Endometrial microvascular endothelial cells (primary cell): ENCODE results near the gene NUTM1. TPM values are rescaled to one million over a fixed set of nuclear protein-coding genes. Genes with fewer than 3 reads are reported as not detected.

ENCODE experiments used
- in situ Hi-C: cut with HindIII; loops from 2 replicates; pipeline ENCODE4 v1.10.0; 2017; ENCODE audit warnings: low sequenced_read_pairs, low pct_unique_long_range_greater_than_20kb; ENCODE audit errors: inconsistent ontology term
- total RNA-seq: library from RNA; depleted of rRNA; stranded (reverse); fragments of >200 nt; gene quantifications from one replicate; pipeline ENCODE4 v1.2.3, GENCODE V29; 2015; ENCODE audit errors: inconsistent ontology term

Gene NUTM1
- not detected for total RNA-seq

- in situ Hi-C loops: no loop called here
Measured at GRCh38 chr15:34342737-34343575, at the start of gene NUTM1, which contains the start of gene NOP10. Gene NUTM1 (plus strand): TSS chr15:34343315. CDS start chr15:34343697, 382 bp downstream. Gene NOP10 (minus strand): TSS chr15:34343136. CDS start chr15:34343073, 63 bp downstream.

- in situ Hi-C loops: no loop called here
Measured at GRCh38 chr15:34297059-34297458, 46.1 kb upstream of the NUTM1 start.

GRCh38 chr15:34301058-34301457, 42.1 kb upstream of the NUTM1 start:
- in situ Hi-C loops: no loop called here

GRCh38 chr15:34304613-34305012, 38.5 kb upstream of the NUTM1 start:
- in situ Hi-C loops: no loop called here

GRCh38 chr15:34311563-34311962, 31.6 kb upstream of the NUTM1 start:
- in situ Hi-C loops: no loop called here

GRCh38 chr15:34314491-34315490, 28.3 kb upstream of the NUTM1 start:
- in situ Hi-C loops: no loop called here

- in situ Hi-C loops: no loop called here
Measured at GRCh38 chr15:34318277-34319079, 24.6 kb upstream of the NUTM1 start.

GRCh38 chr15:34323217-34323616, 19.9 kb upstream of the NUTM1 start:
- in situ Hi-C loops: no loop called here

GRCh38 chr15:34324933-34325332, 18.2 kb upstream of the NUTM1 start:
- in situ Hi-C loops: no loop called here

- in situ Hi-C loops: no loop called here
Measured at GRCh38 chr15:34325368-34325767, 17.7 kb upstream of the NUTM1 start.

GRCh38 chr15:34327906-34328305, 15.2 kb upstream of the NUTM1 start:
- in situ Hi-C loops: no loop called here

- in situ Hi-C loops: no loop called here
Measured at GRCh38 chr15:34329006-34329405, 14.1 kb upstream of the NUTM1 start.

- in situ Hi-C loops: no loop called here
Measured at GRCh38 chr15:34330279-34330678, 12.8 kb upstream of the NUTM1 start.

GRCh38 chr15:34331809-34332208, 11.3 kb upstream of the NUTM1 start:
- in situ Hi-C loops: no loop called here

- in situ Hi-C loops: no loop called here
Measured at GRCh38 chr15:34332553-34333120, 10.5 kb upstream of the NUTM1 start.

- in situ Hi-C loops: no loop called here
Measured at GRCh38 chr15:34334672-34335071, 8.4 kb upstream of the NUTM1 start.

GRCh38 chr15:34335176-34336032, 7.7 kb upstream of the NUTM1 start:
- in situ Hi-C loops: no loop called here
